OCI-LY1 (cell line): ENCODE data around the gene LRRC57.

Experiments used
- H2AFZ ChIP-seq: fragments of 200-600 bp; sonication (generic), shearing (Covaris generic); 2 replicates; pipeline ENCODE4 v1.6.0; 2014; ENCODE audit warnings: antibody characterized with exemption, mild to moderate bottlenecking, low read length
- H3F3A ChIP-seq: fragments of 200-600 bp; sonication (generic), shearing (Covaris generic); 2 replicates; pipeline ENCODE4 v1.6.0; 2014; ENCODE audit warnings: mild to moderate bottlenecking, antibody characterized with exemption, low read length, moderate library complexity; ENCODE audit not compliant: insufficient read depth
- H3K27ac ChIP-seq: fragments of 200-600 bp; sonication (generic); 2 replicates; pipeline ENCODE4 v1.5.1; 2014; ENCODE audit warnings: low read length, mixed run types, mild to moderate bottlenecking, low read depth; ENCODE audit not compliant: poor library complexity, severe bottlenecking
- H3K27me3 ChIP-seq: fragments of 200-600 bp; sonication (generic); 2 replicates; pipeline ENCODE4 v1.6.0; 2014; ENCODE audit warnings: antibody characterized with exemption, mild to moderate bottlenecking, low read length, moderate library complexity; ENCODE audit not compliant: insufficient read depth
- H3K36me3 ChIP-seq: fragments of 200-600 bp; sonication (generic); 2 replicates; pipeline ENCODE4 v1.6.1; 2014; ENCODE audit warnings: mild to moderate bottlenecking, antibody characterized with exemption, low read length, moderate library complexity, mixed read lengths; ENCODE audit not compliant: insufficient read depth
- H3K4me1 ChIP-seq: fragments of 200-600 bp; sonication (generic); 2 replicates; pipeline ENCODE4 v1.5.1; 2014; ENCODE audit warnings: mild to moderate bottlenecking, low read length, moderate library complexity; ENCODE audit not compliant: insufficient read depth, severe bottlenecking
- H3K4me2 ChIP-seq: fragments of 200-600 bp; sonication (generic), shearing (Covaris generic); 2 replicates; pipeline ENCODE4 v1.6.1; 2014; ENCODE audit warnings: low read length
- H3K4me3 ChIP-seq: fragments of 200-600 bp; sonication (generic); 2 replicates; pipeline ENCODE4 v1.5.1; 2014; ENCODE audit warnings: low read length, low read depth, mild to moderate bottlenecking, mixed read lengths; ENCODE audit not compliant: poor library complexity, severe bottlenecking
- H3K79me2 ChIP-seq: fragments of 200-600 bp; shearing (Covaris generic); 2 replicates; pipeline ENCODE4 v1.6.1; 2016; ENCODE audit warnings: mixed run types, low read length, mixed read lengths; ENCODE audit not compliant: insufficient read depth
- H3K9ac ChIP-seq: fragments of 200-600 bp; sonication (generic), shearing (Covaris generic); 2 replicates; pipeline ENCODE4 v1.6.1; 2014; ENCODE audit warnings: mild to moderate bottlenecking, low read length, mixed read lengths
- H3K9me2 ChIP-seq: fragments of 200-600 bp; sonication (generic), shearing (Covaris generic); 2 replicates; pipeline ENCODE4 v1.6.1; 2014; ENCODE audit warnings: low read depth, mild to moderate bottlenecking, low read length, mixed read lengths
- H3K9me3 ChIP-seq: fragments of 200-600 bp; shearing (Covaris generic); 2 replicates; pipeline ENCODE4 v1.6.1; 2014; ENCODE audit warnings: low read length, mixed read lengths
- H4K20me1 ChIP-seq: fragments of 200-600 bp; sonication (generic), shearing (Covaris generic); 2 replicates; pipeline ENCODE4 v1.6.0; 2016; ENCODE audit warnings: mild to moderate bottlenecking, low read length; ENCODE audit not compliant: insufficient read depth
- EZH2 ChIP-seq: fragments of 200-600 bp; sonication (generic), shearing (Covaris generic); IDR thresholded peaks from 2 replicates; pipeline ENCODE4 v1.8.0; 2017; ENCODE audit warnings: borderline replicate concordance, mixed run types, mild to moderate bottlenecking, antibody characterized with exemption, low read length, moderate library complexity, mixed read lengths
- TF ChIP-seq, protein P1 (sequence below): fragments of 200-600 bp; sonication (generic), shearing (Covaris generic); IDR thresholded peaks from 2 replicates; pipeline ENCODE4 v1.5.1; 2017; ENCODE audit warnings: mild to moderate bottlenecking, antibody characterized with exemption, low read length, moderate library complexity, mixed read lengths

Gene LRRC57

DNA sequence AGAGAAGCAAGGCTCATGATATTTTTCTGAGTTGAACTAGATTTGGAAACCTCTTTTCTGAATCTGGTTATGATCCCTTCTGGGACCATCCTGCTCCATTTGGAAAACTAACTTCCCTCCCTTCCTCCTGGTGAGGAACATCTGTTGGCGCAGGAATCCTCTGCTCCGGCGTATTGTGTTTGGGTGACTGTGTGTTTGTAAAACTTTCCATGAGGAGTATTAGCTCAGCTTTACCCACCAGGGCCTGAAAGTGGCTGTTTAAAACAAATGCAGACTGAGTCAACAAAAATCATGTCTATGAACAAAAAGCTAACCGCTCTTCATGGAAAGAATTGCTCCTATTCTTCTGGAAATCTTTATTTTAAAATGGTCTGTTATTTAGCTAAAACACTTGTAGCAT is 44.5 kb upstream of the LRRC57 start:
- no peaks in the 10 kb centered on the region for H3F3A ChIP-seq
- H3K27ac ChIP-seq: peak overlapping the region; percentile 8
- H3K9me3 ChIP-seq: no peaks in the 10 kb centered on the region
- peaks cover 23% of the 10 kb centered on the region for H3K4me1 ChIP-seq
- no peaks in the 10 kb centered on the region for H3K9me2 ChIP-seq
- no peaks in the 10 kb centered on the region for H3K27me3 ChIP-seq
- H3K4me3 ChIP-seq: no peak overlapping the region
- no peaks in the 10 kb centered on the region for H3K79me2 ChIP-seq
- peaks cover 11% of the 10 kb centered on the region; the same call in 1 of the 2 replicates for H3K36me3 ChIP-seq
- H4K20me1 ChIP-seq: no peaks in the 10 kb centered on the region
- TF ChIP-seq, protein P1, sequence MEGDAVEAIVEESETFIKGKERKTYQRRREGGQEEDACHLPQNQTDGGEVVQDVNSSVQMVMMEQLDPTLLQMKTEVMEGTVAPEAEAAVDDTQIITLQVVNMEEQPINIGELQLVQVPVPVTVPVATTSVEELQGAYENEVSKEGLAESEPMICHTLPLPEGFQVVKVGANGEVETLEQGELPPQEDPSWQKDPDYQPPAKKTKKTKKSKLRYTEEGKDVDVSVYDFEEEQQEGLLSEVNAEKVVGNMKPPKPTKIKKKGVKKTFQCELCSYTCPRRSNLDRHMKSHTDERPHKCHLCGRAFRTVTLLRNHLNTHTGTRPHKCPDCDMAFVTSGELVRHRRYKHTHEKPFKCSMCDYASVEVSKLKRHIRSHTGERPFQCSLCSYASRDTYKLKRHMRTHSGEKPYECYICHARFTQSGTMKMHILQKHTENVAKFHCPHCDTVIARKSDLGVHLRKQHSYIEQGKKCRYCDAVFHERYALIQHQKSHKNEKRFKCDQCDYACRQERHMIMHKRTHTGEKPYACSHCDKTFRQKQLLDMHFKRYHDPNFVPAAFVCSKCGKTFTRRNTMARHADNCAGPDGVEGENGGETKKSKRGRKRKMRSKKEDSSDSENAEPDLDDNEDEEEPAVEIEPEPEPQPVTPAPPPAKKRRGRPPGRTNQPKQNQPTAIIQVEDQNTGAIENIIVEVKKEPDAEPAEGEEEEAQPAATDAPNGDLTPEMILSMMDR: no peak
- no peak for TF ChIP-seq EZH2
- H3K9ac ChIP-seq: no peak overlapping the region
- H2AFZ ChIP-seq: no peak overlapping the region
- no peak overlapping the region for H3K4me2 ChIP-seq

DNA sequence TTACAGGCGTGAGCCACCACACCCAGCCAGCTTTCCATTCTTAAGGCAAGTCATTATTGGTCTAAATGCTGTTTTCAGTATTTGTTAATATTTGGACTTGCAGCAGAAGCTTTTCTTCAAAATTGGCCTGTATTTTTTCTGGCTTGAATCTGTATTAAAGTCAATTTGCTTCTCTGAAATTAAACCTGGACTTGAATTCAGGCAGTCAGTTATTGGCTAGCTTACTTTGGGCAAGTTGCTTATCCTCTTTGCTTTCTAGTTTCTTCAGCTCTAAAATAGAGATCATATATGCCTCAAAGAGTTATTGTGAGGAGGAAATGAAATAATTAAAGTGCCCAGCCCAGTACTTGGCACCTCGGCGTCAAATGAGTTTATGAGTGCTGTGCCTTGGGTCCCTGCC is 44.1 kb upstream of the LRRC57 start:
- no peak overlapping the region for H3K27ac ChIP-seq
- no peaks in the 10 kb centered on the region for H3K27me3 ChIP-seq
- H3F3A ChIP-seq: no peaks in the 10 kb centered on the region
- no peak overlapping the region for H3K4me3 ChIP-seq
- no peaks in the 10 kb centered on the region for H3K9me3 ChIP-seq
- H3K4me2 ChIP-seq: no peak overlapping the region
- H4K20me1 ChIP-seq: no peaks in the 10 kb centered on the region
- H3K9me2 ChIP-seq: no peaks in the 10 kb centered on the region
- no peak overlapping the region for H2AFZ ChIP-seq
- peaks cover 11% of the 10 kb centered on the region; the same call in 1 of the 2 replicates for H3K36me3 ChIP-seq
- no peaks in the 10 kb centered on the region for H3K79me2 ChIP-seq
- TF ChIP-seq, protein P1: no peak
- TF ChIP-seq EZH2: no peak
- peaks cover 23% of the 10 kb centered on the region for H3K4me1 ChIP-seq
- no peak overlapping the region for H3K9ac ChIP-seq

DNA sequence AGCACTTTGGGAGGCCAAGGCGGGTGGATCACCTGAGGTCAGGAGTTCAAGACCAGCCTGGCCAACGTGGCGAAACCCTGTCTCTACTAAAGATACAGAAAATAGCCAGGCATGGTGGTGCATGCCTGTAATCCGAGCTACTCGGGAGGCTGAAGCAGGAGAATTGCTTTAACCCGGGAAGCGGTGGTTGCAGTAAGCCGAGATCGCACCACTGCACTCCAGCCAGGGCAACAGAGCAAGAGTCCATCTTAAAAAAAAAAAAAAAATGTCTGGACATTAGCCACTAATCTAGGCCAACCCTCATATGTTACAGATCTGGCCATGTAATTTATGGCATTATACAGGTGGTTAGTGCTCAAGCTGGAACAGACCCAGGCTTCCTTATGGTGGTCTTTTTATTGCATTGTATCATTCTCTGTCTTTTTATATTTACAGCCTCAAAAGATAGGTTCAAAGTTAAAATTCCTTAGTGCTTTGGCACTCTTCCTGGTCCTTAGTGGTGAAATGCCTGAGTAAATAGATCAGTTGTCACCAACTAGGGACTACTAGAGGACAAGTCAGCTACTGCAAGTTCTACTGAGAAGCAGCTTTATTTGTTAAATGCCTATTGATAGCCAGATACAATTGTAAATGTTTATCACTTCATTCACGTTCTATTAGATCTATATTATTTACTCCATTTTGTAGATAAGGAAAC is 42.8 kb upstream of the LRRC57 start:
- Histone ChIP-seq H4K20me1 (no peaks in the 10 kb centered on the region), H3K4me2 (no peak overlapping the region), H3K27me3 (no peaks in the 10 kb centered on the region), H3K79me2 (no peaks in the 10 kb centered on the region), H2AFZ (no peak overlapping the region), H3K9me2 (no peaks in the 10 kb centered on the region), H3K9ac (no peak overlapping the region), H3K4me1 (peaks cover 15% of the 10 kb centered on the region), H3F3A (no peaks in the 10 kb centered on the region), H3K4me3 (no peak overlapping the region), H3K36me3 (peaks cover 12% of the 10 kb centered on the region; the same call in 1 of the 2 replicates), H3K9me3 (no peaks in the 10 kb centered on the region), H3K27ac (no peak overlapping the region)
- TF ChIP-seq, protein P1: peak; percentile 45
- TF ChIP-seq EZH2: no peak
